Fibroblast of skin of scalp (primary cell): Measurements from ENCODE around the gene STYXL1.
A peak's percentile ranks its signal among the peaks of the same experiment; 100 is the strongest.
"Not testable (repeated sequence)": the region's sequence is repeated elsewhere in the genome, so short reads cannot be mapped to it uniquely, and the experiment has no call there.

Experiments used
- DNase-seq: peaks from one replicate; pipeline ENCODE4 v3.0.0-alpha.2; 2013

The STYXL1 gene

GRCh38 chr7:76023002-76023401 lies 24.8 kb downstream of the STYXL1 start:
- no peak for DNase-seq

GRCh38 chr7:76022026-76022780 lies 25.6 kb downstream of the STYXL1 start:
- no peak for DNase-seq

GRCh38 chr7:76020031-76020714 lies 27.6 kb downstream of the STYXL1 start:
- DNase-seq: peak; percentile 59

- not testable (repeated sequence) for DNase-seq
Measured at GRCh38 chr7:76018520-76018919, 29.3 kb downstream of the STYXL1 start.

- DNase-seq: peak; percentile 6
Measured at GRCh38 chr7:76016191-76016947, 31.4 kb downstream of the STYXL1 start.

- DNase-seq: peak; percentile 82
Measured at GRCh38 chr7:76011442-76011861, 36.3 kb downstream of the STYXL1 start.

- DNase-seq: no peak
Measured at GRCh38 chr7:76009672-76010600, 37.9 kb downstream of the STYXL1 start.

GRCh38 chr7:76008156-76008687 lies 39.6 kb downstream of the STYXL1 start:
- no peak for DNase-seq

GRCh38 chr7:76005004-76005403 lies 42.8 kb downstream of the STYXL1 start:
- DNase-seq: not testable (repeated sequence)

- DNase-seq: no peak
Measured at GRCh38 chr7:76003351-76003750, 44.4 kb downstream of the STYXL1 start.

GRCh38 chr7:76002822-76003221 lies 45.0 kb downstream of the STYXL1 start:
- no peak for DNase-seq

- DNase-seq: no peak
Measured at GRCh38 chr7:76002139-76002538, 45.7 kb downstream of the STYXL1 start.

GRCh38 chr7:76000566-76000965 lies 47.2 kb downstream of the STYXL1 start:
- DNase-seq: no peak

GRCh38 chr7:75998038-75998437 lies 49.8 kb downstream of the STYXL1 start:
- DNase-seq: no peak

- DNase-seq: no peak
Measured at GRCh38 chr7:75996476-75996875, 51.3 kb downstream of the STYXL1 start.

GRCh38 chr7:75995996-75996395 lies 51.8 kb downstream of the STYXL1 start:
- no peak for DNase-seq

- no peak for DNase-seq
Measured at GRCh38 chr7:75995052-75995471, 52.7 kb downstream of the STYXL1 start.

GRCh38 chr7:75994388-75995051 lies 53.3 kb downstream of the STYXL1 start, which contains the start of gene TMEM120A:
Gene TMEM120A (minus strand): TSS chr7:75994595. CDS start chr7:75994570, 25 bp downstream.
- peak; percentile 92 for DNase-seq

GRCh38 chr7:75993689-75994387 lies 54.0 kb downstream of the STYXL1 start:
- peak; percentile 37 for DNase-seq

- DNase-seq: no peak
Measured at GRCh38 chr7:75992083-75992755, 55.6 kb downstream of the STYXL1 start.
